NOMO-1 treated with DMSO at 0.1 percent for 48 hours (cell line): Measurements from ENCODE around the gene CHD6.

ENCODE experiments used
- DNase-seq: peaks from one replicate; lab custom pipeline; 2025; ENCODE audit not compliant: unreplicated experiment; lab: John Stamatoyannopoulos, UW

The CHD6 gene

DNA sequence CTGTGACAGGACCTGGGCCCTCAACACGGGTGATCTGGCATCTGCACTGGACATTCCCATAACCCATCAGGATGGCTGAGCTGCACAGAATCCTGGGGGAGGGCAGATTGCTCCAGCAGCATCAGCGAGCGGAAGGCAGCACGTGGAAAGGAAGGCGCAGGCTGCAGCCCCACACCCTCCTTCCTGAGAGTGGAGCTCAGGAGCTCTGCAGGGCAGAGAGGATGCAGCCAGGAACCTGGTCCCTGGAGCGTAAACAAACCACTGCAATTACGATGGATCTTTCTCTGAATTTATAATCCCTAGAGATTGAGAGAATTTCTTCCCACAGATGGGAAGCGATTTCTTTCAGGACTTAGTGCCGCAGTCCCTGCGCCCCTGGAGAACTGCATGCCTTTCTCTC lies 211.8 kb downstream of the CHD6 start:
- no peak for DNase-seq

- no peak for DNase-seq
These were observed 212.7 kb downstream of the CHD6 start for GRCh38 chr20:41405436-41405835.

- no peak for DNase-seq
These were observed 214.6 kb downstream of the CHD6 start for GRCh38 chr20:41403604-41404003.

GRCh38 chr20:41398408-41398807 lies 219.8 kb downstream of the CHD6 start:
- DNase-seq: no peak

DNA sequence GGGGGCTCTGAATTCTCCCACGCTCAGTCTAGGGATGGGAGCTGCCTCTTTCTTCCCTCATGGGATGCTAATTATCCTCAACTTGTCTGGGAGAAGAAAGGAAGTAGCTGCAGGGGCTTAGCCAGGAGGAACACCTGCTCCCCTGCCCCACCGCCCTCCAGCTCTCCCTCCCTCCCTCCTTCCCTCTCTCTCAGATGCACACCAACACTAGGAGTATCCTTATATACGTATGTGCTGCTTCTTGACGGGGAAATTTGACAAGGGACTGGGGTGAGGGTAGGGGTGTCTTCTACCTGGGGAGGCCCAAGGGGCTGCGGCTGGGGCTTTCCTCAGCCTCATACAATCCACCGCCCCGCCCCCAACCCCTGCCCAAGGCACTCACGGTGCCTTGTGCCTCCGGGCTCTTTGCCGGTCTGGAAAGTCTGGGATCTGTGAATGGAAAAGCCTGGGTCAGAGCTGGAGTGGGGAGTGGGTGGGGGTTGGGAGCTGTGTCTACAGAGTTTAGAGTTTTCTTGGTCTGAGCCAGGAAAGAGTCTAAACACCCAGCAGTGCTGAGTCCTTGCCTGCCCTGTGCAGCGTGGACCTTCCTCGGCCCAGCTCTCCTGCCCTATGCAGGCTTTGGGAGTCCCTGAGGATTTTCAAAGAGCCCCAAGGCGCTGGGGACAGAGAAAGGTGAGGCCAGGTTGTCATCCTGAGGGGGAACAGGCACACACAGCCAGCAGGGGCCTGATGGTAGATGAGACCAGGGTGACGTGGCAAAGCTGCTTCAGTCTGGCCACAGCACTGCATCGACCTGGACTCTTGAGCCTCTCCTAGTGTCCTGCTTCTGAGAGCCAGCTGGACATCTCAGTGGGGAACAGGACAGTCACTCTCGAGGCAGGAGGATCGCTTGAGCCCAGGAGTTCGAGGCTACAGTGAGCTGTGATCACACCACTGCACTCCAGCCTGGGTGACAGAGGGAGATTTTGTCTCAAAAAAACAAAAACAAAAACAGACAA lies 222.2 kb downstream of the CHD6 start:
- DNase-seq: no peak

GRCh38 chr20:41394931-41395666 lies 223.1 kb downstream of the CHD6 start:
- DNase-seq: no peak

- no peak for DNase-seq
These were observed 224.1 kb downstream of the CHD6 start for GRCh38 chr20:41394081-41394480.

- no peak for DNase-seq
These were observed 224.5 kb downstream of the CHD6 start for GRCh38 chr20:41393705-41394066.

GRCh38 chr20:41392871-41393704 lies 225.1 kb downstream of the CHD6 start:
- DNase-seq: no peak

GRCh38 chr20:41392295-41392694 lies 225.9 kb downstream of the CHD6 start:
- DNase-seq: no peak

DNA sequence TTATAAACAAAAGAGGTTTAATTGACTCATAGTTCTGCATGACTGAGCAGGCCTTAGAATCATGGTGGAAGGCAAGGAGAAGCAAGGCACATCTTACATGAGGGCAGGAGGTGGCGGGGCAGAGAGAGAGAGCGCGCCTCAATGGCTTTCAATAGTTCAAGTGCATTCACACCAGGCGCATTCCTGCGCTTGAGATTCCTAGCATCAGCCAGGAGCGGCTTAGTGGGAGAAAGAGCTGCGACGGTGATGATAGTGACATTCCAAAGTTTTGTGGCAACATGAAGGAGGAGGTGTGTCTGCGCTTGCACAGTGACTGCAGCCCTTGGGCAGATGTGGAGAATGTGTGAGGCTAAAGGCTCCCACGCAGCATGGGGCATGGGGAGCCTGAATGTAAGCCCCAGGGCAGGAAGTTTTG lies 226.6 kb downstream of the CHD6 start:
- no peak for DNase-seq

- no peak for DNase-seq
These were observed 227.3 kb downstream of the CHD6 start for GRCh38 chr20:41390889-41391288.

DNA sequence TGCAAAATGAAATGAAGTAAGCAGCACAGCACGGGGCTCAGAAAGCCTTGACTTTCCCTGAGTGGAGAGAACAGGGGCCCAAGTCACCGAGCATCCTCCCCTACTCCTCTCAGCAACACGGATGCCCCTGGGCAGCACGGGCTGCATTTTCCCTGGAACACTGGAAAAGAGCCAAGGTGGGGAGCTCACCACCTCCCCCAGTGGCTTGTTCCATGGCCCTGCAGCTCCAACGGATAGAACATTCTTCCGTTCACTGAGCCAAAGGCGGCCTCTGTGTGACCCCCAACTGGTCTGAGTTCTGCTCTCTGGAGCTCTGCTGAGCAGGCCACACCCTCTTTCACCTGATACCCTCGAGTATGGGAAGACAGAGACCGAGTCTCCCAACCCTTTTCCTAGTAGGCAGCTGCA lies 230.7 kb downstream of the CHD6 start:
- DNase-seq: no peak

- no peak for DNase-seq
These were observed 231.4 kb downstream of the CHD6 start for GRCh38 chr20:41386502-41387427.

GRCh38 chr20:41382791-41383305 lies 235.3 kb downstream of the CHD6 start:
- DNase-seq: no peak

DNA sequence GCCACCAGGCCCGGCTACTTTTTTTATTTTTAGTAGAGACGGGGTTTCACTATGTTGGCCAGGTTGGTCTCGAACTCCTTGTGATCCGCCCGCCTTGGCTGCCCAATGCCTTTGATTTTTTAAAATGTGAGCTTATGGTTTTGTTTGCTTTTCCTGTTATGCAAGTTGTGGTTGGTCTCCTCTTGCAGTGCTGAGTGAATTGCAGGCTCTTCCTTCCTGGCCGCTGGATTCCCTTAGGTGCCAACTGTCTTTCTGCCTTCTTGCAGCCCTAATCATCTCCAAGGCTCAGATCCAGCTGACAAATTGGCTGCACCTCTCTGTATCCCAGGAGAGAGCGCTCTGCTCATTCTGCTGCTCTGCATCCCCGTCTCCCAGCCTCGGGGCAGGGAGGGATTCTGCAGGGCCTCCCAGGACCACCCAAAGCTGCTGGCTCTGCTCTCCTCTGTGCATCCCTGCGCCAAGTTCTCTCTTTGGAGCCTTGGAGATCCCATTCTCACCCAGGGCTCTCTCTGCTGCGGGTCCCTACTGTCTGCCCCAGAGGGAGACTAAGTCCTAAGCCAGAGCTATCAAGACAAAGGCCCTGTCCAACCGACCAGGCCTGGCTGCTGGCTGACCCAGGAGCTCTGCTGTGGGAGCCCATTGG lies 237.5 kb downstream of the CHD6 start:
- DNase-seq: peak; percentile 64

GRCh38 chr20:41379551-41379950 lies 238.6 kb downstream of the CHD6 start:
- DNase-seq: peak; percentile 67

- DNase-seq: no peak
These were observed 240.9 kb downstream of the CHD6 start for GRCh38 chr20:41377275-41377674.

- no peak for DNase-seq
These were observed 241.8 kb downstream of the CHD6 start for GRCh38 chr20:41376349-41376748.
